BLaER1 (cell line): Measurements from ENCODE around the gene TRDMT1.
"Not testable (repeated sequence)": the region's sequence is repeated elsewhere in the genome, so short reads cannot be mapped to it uniquely, and the experiment has no call there.

Experiments
- H3K27ac ChIP-seq: shearing (Covaris generic); formaldehyde crosslinking; 2 replicates; pipeline ENCODE4 v1.8.1; 2022
- H3K27me3 ChIP-seq: shearing (Covaris generic); formaldehyde crosslinking; 2 replicates; pipeline ENCODE4 v1.8.1; 2022
- H3K36me3 ChIP-seq: shearing (Covaris generic); formaldehyde crosslinking; 2 replicates; pipeline ENCODE4 v1.8.1; 2022
- H3K4me1 ChIP-seq: shearing (Covaris generic); formaldehyde crosslinking; 2 replicates; pipeline ENCODE4 v1.8.1; 2022
- H3K4me2 ChIP-seq: shearing (Covaris generic); formaldehyde crosslinking; 2 replicates; pipeline ENCODE4 v1.8.1; 2022
- H3K4me3 ChIP-seq: shearing (Covaris generic); formaldehyde crosslinking; 2 replicates; pipeline ENCODE4 v1.8.1; 2022
- H3K9ac ChIP-seq: shearing (Covaris generic); formaldehyde crosslinking; 2 replicates; pipeline ENCODE4 v1.8.1; 2022
- H3K9me3 ChIP-seq: shearing (Covaris generic); formaldehyde crosslinking; 2 replicates; pipeline ENCODE4 v1.8.1; 2022
- H4K20me1 ChIP-seq: shearing (Covaris generic); formaldehyde crosslinking; 2 replicates; pipeline ENCODE4 v1.8.1; 2022
- Cebpa-rat ChIP-seq: shearing (Covaris generic); IDR thresholded peaks from 2 replicates; pipeline ENCODE4 v1.8.1; 2022

Gene TRDMT1

DNA sequence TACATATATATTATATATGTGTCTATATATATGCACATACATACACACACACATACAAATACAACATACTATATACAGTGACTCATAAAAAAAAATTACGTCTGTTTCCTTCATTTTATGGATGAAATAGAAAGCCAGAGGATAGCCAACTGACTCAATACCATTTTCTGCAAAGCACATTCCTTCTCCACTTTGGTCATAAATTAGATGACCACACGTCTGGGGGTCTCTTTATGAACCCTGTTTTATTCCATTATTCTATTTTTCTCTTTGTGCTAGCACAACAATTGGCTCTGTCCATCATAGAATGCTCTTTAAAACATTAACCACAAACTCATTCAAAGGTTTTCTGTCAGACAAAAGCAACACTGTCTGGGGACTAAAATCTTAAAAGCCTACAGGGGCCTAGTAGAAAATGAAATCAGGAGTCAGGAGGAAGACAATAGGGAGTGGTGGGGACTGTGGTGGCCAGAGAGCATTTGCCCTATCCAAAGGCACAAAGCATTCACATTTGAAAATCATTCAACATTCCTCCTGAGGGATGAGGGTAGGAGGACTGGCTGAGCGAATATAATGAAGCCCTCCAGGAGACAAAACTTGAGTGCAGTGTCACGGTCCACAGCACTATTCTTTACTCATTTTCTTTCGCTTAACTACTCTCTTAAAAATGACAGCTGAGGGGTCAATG is 76.1 kb downstream of the TRDMT1 start:
- no peaks in the 10 kb centered on the region for H3K36me3 ChIP-seq
- no peak overlapping the region for H3K4me2 ChIP-seq
- no peaks in the 10 kb centered on the region for H3K9me3 ChIP-seq
- no peak overlapping the region for H3K27ac ChIP-seq
- H3K9ac ChIP-seq = no peak overlapping the region
- H3K4me3 ChIP-seq = no peak overlapping the region
- H3K27me3 ChIP-seq = no peaks in the 10 kb centered on the region
- no peaks in the 10 kb centered on the region for H4K20me1 ChIP-seq
- TF ChIP-seq Cebpa-rat = no peak
- H3K4me1 ChIP-seq = no peaks in the 10 kb centered on the region

- H4K20me1 ChIP-seq = no peaks in the 10 kb centered on the region
- TF ChIP-seq Cebpa-rat = no peak
- no peaks in the 10 kb centered on the region for H3K9me3 ChIP-seq
- no peak overlapping the region for H3K27ac ChIP-seq
- no peaks in the 10 kb centered on the region for H3K36me3 ChIP-seq
- no peaks in the 10 kb centered on the region for H3K27me3 ChIP-seq
- H3K4me1 ChIP-seq = no peaks in the 10 kb centered on the region
- H3K4me2 ChIP-seq = no peak overlapping the region
- no peak overlapping the region for H3K9ac ChIP-seq
- H3K4me3 ChIP-seq = no peak overlapping the region
Measured at GRCh38 chr10:17123961-17124360, 77.5 kb downstream of the TRDMT1 start.

DNA sequence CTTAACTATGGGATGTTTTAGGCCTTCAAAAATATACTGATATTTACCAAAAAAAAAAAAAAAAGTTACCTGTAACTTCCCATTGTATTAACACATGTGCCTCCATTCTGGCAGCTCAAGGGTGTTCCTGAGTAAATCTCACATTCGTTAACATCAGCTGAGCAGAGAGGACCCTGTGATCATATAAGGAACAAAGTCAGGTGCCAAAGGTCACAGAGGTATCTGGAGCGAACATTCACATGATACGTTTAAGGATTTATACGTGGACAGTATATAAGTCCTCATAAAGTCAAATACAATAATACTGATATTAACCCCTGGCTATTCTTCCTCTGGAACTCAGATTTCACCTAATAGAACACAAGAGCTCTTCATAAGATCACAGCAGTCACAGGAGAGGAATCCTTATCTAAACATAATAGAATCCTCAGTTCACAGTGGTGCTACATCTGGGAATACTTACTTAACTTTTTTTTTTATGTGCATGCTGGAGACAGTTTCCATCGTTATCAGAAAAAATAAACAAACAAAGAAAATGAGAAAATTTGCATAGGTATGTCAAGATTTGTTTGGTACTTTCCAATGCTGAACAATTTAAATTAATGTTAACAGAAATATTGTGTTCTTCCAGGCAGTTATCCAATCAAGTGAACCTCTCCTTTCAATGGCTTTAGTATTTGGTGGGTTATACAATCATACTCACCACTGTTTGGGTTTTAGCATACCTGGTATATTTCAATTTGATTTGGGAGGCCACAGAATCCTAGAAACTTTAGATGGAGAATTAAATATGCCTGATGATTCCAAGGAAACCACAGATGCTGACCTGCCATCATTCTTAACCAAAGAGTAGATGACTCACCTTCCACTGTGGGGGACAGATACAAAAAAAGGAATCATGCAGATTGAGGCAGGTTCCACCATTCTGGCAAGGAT is 78.5 kb downstream of the TRDMT1 start:
- H3K27ac ChIP-seq = no peak overlapping the region
- no peak overlapping the region for H3K4me3 ChIP-seq
- no peak for TF ChIP-seq Cebpa-rat
- no peak overlapping the region for H3K9ac ChIP-seq
- no peaks in the 10 kb centered on the region for H4K20me1 ChIP-seq
- H3K4me2 ChIP-seq = no peak overlapping the region
- H3K9me3 ChIP-seq = no peaks in the 10 kb centered on the region
- no peaks in the 10 kb centered on the region for H3K4me1 ChIP-seq
- no peaks in the 10 kb centered on the region for H3K36me3 ChIP-seq
- H3K27me3 ChIP-seq = no peaks in the 10 kb centered on the region

DNA sequence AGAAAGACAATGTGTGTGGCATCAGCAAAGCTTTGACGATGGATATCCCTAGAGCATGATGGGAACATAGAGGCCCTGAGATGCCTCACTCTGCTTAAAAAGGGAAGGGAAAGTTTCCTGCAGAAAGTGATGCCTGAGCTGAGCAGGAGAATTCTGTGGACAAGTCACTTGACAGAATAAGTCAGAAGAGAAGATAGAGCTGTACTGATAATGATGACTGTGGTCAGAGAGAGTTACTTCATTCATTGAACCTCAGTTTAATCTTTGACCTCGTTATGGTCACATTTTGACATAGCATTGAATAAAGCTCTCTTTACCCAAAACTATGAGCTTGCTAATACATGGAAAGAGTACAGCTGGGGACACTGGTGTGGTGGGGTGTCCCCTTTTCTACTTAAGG is 79.4 kb downstream of the TRDMT1 start:
- Histone ChIP-seq H3K27ac (no peak overlapping the region), H3K27me3 (no peaks in the 10 kb centered on the region), H3K4me1 (no peaks in the 10 kb centered on the region), H3K9me3 (no peaks in the 10 kb centered on the region), H4K20me1 (no peaks in the 10 kb centered on the region), H3K36me3 (no peaks in the 10 kb centered on the region), H3K9ac (no peak overlapping the region), H3K4me3 (no peak overlapping the region), H3K4me2 (no peak overlapping the region)
- TF ChIP-seq Cebpa-rat = no peak

GRCh38 chr10:17120694-17121093 is 80.8 kb downstream of the TRDMT1 start:
- Histone ChIP-seq H3K9ac (no peak overlapping the region), H4K20me1 (no peaks in the 10 kb centered on the region), H3K9me3 (no peaks in the 10 kb centered on the region), H3K27me3 (no peaks in the 10 kb centered on the region), H3K27ac (no peak overlapping the region), H3K4me1 (no peaks in the 10 kb centered on the region), H3K4me2 (no peak overlapping the region), H3K4me3 (no peak overlapping the region), H3K36me3 (no peaks in the 10 kb centered on the region)
- TF ChIP-seq Cebpa-rat = no peak

DNA sequence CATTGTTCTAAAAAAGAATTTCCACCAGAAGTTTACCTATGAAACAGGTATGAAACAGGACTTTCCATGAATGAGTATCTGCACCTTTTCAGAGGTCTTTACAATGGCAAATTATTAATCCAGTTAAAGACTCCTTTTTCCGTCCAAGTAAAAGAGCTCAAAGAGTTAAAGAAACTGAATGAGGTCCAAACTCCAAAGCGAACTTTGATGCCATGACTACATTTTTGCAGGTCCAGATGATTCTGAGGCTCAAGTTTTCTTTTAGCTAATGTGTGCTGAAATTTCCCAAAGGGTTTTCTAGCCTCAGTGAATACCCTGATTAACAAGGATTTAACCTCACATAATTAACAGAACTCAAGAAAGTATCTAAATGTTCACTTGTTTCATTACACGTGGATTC is 81.6 kb downstream of the TRDMT1 start:
- no peaks in the 10 kb centered on the region for H4K20me1 ChIP-seq
- H3K27me3 ChIP-seq = no peaks in the 10 kb centered on the region
- H3K27ac ChIP-seq = no peak overlapping the region
- no peak for TF ChIP-seq Cebpa-rat
- no peaks in the 10 kb centered on the region for H3K36me3 ChIP-seq
- no peaks in the 10 kb centered on the region for H3K4me1 ChIP-seq
- H3K4me2 ChIP-seq = no peak overlapping the region
- H3K9me3 ChIP-seq = no peaks in the 10 kb centered on the region
- no peak overlapping the region for H3K4me3 ChIP-seq
- no peak overlapping the region for H3K9ac ChIP-seq

DNA sequence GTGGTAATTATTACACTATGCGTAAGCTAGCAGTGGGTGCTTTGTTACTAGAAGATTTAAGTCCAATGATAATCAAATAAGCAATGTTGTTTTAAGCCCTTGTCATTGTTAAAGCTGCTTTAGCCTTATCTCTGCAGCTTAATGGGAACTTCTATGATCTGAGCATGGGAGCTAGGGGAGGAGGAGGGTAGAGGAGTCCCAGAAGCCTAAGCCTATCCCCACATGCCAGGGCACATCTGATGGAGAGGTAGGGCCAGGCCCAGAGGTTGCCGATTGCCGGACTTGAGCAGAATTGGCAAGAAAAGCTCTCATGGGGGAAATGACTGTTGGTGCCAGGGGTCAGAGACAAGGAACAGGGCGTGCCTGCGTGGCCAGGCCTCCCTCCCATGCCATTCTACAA is 85.3 kb downstream of the TRDMT1 start:
- no peak overlapping the region for H3K4me3 ChIP-seq
- no peaks in the 10 kb centered on the region for H4K20me1 ChIP-seq
- H3K36me3 ChIP-seq = no peaks in the 10 kb centered on the region
- no peak for TF ChIP-seq Cebpa-rat
- no peak overlapping the region for H3K4me2 ChIP-seq
- no peak overlapping the region for H3K27ac ChIP-seq
- H3K27me3 ChIP-seq = no peaks in the 10 kb centered on the region
- H3K9ac ChIP-seq = no peak overlapping the region
- no peaks in the 10 kb centered on the region for H3K4me1 ChIP-seq
- H3K9me3 ChIP-seq = no peaks in the 10 kb centered on the region

GRCh38 chr10:17115683-17116082 is 85.8 kb downstream of the TRDMT1 start:
- H3K4me3 ChIP-seq = no peak overlapping the region
- TF ChIP-seq Cebpa-rat = no peak
- no peaks in the 10 kb centered on the region for H3K9me3 ChIP-seq
- H3K36me3 ChIP-seq = no peaks in the 10 kb centered on the region
- no peaks in the 10 kb centered on the region for H4K20me1 ChIP-seq
- no peak overlapping the region for H3K4me2 ChIP-seq
- no peak overlapping the region for H3K27ac ChIP-seq
- no peaks in the 10 kb centered on the region for H3K27me3 ChIP-seq
- H3K9ac ChIP-seq = no peak overlapping the region
- H3K4me1 ChIP-seq = no peaks in the 10 kb centered on the region

GRCh38 chr10:17114878-17115444 is 86.5 kb downstream of the TRDMT1 start:
- H3K9ac ChIP-seq, H3K36me3 ChIP-seq, H3K9me3 ChIP-seq, H3K4me3 ChIP-seq, H4K20me1 ChIP-seq, H3K27ac ChIP-seq, H3K27me3 ChIP-seq, H3K4me1 ChIP-seq, H3K4me2 ChIP-seq: not testable (repeated sequence)

GRCh38 chr10:17113889-17114540 is 87.5 kb downstream of the TRDMT1 start:
- Histone ChIP-seq H3K9me3 (no peaks in the 10 kb centered on the region), H3K36me3 (no peaks in the 10 kb centered on the region), H3K9ac (no peak overlapping the region), H3K4me2 (no peak overlapping the region), H3K27ac (no peak overlapping the region), H3K4me1 (no peaks in the 10 kb centered on the region), H4K20me1 (no peaks in the 10 kb centered on the region), H3K27me3 (no peaks in the 10 kb centered on the region), H3K4me3 (no peak overlapping the region)
- TF ChIP-seq Cebpa-rat = no peak
